NCI-H69 (cell line): ENCODE results near the gene PKNOX2.
"Not testable (repeated sequence)": the region's sequence is repeated elsewhere in the genome, so short reads cannot be mapped to it uniquely, and the experiment has no call there.

ENCODE experiments used
- DNase-seq: peaks from one replicate; lab custom pipeline; 2025; lab: John Stamatoyannopoulos, UW

The PKNOX2 gene

DNA sequence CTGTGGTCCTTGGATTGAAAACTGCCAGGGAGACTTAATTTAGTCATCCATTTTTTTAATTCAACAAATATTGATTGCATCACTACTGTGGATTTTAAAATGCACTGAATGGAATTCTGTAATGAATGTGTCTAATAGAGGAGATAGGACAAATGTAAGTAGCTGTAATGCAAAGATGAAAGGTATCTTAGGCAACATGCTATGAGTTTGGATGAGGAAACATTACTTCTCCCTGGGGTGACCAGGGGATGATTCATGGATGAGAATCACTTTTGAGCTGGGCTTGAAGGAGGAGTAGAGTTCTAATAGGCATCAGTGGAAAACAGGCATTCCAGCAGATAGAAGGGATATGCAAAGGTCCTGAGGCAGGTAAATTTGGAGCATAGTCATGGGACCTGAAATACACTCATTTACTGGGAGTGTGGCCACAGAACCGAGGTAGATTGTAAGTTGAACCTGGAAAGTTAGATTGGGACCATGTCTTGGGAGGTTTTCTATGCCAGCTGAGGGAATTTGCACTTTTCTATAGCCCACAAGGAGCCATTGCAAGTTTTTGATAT is 43.4 kb downstream of the PKNOX2 start:
- no peak for DNase-seq

- no peak for DNase-seq
Measured at GRCh38 chr11:125210066-125210465, 45.5 kb downstream of the PKNOX2 start.

DNA sequence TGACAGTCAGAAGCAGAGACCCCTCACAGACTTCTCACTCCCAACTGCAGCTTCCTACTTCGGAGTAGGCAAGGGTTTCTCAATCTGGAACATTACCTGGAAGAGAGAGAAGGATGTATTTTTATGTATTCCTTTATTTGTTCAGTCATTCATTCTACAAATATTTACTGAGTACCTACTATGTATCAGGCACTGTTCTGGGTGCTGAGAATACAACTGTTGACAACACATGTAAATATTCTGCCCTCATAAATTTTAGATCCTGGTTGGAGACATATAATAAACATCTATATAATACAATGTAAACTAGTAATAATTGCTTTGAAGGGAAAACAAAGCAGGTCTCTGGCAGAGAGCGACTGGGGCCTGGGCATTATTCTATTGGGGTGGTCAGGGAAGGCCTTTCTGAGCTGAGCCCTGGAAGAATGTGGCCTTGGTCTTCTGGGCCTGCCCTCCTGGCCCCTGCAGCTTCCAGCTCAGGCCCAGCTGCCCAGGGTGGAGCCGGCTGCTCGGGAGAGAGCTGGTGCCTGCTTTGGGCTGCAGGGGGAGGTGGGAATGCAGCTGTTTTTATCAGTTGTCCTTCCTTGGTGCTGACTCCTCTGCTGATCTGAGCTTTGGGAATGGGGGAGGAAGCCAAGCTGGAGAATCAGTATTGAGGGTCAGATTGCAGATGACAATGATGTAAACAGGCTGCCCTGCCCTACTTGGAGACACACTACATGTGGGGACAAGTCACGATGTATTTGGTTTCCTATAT is 46.8 kb downstream of the PKNOX2 start:
- DNase-seq = no peak

DNA sequence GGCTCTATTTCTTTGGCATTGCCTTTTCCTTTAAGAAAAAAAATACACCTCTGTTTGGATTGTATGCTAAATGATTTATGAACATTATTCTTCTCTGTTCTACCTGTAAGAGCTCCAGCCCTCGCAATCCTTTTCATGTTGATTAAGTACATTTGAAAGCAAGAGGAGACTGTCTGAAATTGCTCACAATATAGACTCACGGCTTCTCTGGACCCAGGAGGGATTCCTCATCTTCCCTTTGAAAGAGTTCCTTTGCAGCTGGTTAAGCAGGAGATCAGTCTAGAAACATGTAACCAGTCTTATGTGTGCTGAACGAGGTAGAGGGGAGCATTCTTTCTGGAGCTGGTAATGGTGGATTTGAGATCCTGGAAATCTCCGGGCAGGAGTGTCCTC is 47.4 kb downstream of the PKNOX2 start:
- no peak for DNase-seq

GRCh38 chr11:125214601-125215565 is 50.3 kb downstream of the PKNOX2 start:
- DNase-seq = no peak

GRCh38 chr11:125215976-125216375 is 51.4 kb downstream of the PKNOX2 start:
- no peak for DNase-seq

- no peak for DNase-seq
Measured at GRCh38 chr11:125218336-125218735, 53.8 kb downstream of the PKNOX2 start.

DNA sequence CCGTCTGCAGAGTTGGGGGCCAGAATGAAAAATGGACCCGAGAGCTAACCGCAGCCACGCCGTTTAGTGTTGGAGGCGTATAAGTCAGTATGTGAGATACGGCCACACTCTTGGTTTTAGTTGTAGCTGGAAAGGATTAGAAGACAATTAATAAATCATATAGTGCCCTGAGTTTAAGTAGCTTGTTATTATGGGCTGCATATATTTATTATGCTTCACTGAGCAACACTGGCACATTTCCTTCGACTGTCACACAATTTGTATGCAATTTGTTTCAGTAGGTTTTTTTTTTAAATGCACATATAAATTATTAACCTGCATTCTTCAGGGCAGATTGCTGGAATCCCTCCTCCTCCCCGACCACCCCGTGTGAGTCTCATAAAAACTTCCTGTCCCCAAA is 56.9 kb downstream of the PKNOX2 start:
- DNase-seq = no peak

DNA sequence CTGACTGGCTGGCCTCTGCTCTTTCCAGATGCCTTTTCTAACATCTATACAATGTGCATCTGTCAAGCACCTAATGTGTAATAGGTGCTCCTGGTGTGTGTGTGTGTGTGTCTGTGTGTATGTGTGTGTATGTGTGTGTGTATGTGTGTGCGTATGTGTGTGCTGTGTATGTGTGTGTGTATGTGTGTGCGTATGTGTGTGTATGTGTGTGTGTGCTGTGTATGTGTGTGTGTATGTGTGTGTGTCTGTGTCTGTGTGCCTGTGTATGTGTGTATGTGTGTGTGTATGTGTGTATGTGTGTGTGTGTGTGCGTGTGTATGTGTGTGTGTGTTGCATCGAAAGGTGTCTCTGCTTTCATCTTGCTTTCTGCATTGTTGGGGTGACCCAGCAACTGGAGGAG is 57.9 kb downstream of the PKNOX2 start:
- no peak for DNase-seq

DNA sequence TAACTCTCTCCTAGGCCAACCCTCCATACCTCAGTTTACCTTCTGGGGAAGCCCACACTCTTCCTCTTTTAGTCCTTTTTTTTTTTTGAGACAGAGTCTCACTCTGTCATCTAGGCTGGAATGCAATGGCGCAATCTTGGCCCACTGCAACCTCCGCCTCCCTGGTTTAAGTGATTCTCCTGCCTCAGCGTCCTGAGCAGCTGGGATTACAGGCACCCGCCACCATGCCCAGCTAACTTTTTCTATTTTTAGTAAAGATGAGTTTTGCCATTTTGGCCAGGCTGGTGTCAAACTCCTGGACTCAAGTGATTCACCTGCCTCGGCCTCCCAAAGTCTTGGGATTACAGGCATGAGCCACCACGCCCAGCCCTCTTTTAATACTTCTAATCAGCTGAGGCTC is 58.6 kb downstream of the PKNOX2 start:
- DNase-seq = not testable (repeated sequence)

DNA sequence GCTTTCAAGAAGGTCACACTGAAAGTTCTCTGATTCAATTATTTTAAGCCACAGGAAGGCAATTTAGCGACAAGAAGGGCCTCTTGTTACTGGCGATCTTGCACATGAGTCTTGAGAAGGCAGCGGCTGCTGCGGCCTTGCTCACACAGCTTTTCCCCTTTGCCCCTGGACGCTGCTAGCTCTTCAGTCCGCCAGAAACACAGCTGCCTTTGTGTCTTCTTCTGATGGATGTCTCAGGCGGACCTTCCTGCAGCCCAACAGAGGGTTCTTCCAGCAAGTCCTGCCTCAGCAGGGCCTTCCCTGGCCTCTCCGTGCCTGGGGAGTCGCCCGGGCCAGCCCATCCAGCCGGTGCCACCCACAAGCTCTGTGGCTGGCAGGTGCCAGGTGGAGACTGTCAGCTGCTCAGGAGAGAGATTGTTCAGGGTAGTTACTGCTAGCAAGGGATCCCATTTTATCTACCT is 59.4 kb downstream of the PKNOX2 start:
- no peak for DNase-seq

DNA sequence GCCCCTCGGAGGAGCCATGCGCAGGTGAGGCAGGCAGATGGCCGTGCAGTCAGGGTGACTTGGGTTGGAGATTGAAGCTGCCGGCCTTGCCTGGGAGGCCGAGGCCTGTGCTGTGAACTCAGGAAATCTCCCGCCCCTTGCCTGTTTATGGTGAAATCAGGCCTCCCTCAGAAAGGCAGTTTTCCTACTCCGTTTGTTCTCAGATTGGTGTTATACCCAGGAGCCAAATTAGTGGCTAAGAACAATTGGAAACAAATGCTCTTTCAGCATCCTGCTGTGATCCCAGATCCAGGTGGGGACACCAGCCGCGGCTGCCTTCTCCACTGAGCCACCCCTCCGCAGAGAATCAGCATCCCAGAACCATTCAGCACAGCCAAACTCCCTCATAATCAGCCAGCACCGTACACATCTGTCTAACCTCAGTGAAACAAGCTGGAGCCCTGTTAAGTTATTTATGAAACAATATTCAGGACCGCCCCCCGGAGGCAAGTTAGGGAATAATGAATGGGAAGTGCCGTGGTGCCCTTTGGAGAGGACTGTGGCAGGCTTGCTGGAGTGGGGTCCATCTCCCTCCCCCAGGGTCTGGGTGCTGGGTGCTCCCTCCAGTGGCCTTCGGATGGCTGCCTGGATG is 60.0 kb downstream of the PKNOX2 start:
- peak; percentile 59 for DNase-seq

- no peak for DNase-seq
Measured at GRCh38 chr11:125225401-125225800, 60.9 kb downstream of the PKNOX2 start.

DNA sequence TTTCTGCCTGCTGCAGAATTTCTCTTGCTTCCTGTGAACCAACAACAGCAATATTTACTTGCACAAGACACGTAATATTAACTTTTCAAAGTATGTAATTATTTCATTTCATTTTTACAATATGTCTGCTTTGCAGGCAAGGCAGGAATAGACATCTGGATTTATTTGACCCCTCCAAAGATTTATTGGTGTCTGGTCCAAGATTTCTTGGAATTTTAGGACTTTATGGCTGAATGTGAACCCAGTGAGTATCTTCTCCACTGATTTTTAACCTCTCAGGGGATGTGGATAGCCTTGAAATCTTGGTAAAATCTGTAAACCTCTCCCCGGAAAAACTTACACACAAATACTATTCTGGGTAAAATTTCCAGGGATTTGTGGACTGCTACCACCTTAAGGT is 61.5 kb downstream of the PKNOX2 start:
- no peak for DNase-seq

GRCh38 chr11:125226706-125227105 is 62.2 kb downstream of the PKNOX2 start:
- no peak for DNase-seq

DNA sequence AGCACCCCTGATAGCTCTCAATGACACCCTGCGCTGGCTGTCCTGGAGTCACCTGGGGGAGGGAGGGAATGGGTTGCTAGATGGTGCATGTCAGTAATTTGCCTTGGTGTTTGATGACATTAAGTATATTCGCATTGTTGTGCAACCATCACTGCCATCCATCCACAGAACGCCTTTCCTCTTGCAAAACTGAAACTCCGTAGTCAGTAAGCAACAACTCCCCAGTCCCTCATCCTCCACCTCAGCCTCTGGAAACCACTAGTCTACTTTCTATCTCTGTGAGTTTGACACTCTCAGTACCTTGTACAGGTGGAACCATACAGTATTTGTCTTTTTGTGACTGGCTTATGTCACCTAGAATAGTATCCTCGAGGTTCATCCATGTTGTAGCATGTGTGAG is 62.6 kb downstream of the PKNOX2 start:
- DNase-seq = no peak

DNA sequence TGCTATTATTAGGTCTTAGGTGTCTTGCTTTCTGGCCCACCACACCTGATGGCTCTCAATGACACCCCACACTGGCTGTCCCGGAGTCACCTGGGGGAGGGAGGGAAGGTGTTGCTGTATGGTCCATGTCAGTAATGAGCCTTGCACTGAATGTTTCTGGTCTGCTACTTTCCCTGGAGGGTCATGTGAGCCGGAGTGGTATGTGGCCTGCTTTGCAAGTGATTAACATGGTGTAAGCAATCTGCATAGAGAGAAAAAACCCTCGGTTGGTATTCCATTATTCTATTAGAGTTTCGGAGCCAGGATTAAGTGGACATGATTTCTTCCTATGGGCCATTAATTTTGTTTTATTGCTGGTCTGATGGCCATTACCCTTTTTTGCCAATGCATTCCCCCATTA is 63.9 kb downstream of the PKNOX2 start:
- DNase-seq = no peak

GRCh38 chr11:125228993-125229392 is 64.4 kb downstream of the PKNOX2 start:
- peak; percentile 9 for DNase-seq

GRCh38 chr11:125229916-125230315 is 65.4 kb downstream of the PKNOX2 start:
- no peak for DNase-seq

DNA sequence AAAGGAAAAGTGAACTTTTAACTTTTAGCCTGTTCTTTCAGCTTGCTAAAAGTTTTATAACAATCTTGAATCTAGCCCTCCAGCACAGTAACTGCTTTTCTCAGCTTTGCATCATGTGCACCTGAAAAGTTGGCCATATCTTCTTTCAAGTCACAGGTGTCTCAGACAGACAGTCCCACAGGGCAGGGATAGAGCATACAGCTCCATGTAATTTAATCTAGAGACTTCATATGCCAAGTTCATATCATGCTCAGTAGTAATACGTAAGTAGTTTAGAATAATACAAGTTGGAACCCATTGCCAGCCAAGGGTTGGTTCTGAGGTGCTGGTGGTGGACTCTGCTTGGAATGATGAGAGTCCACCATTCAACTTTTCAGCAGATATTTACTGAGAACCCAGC is 68.6 kb downstream of the PKNOX2 start:
- DNase-seq = no peak

- no peak for DNase-seq
Measured at GRCh38 chr11:125233736-125234275, 69.3 kb downstream of the PKNOX2 start.

DNA sequence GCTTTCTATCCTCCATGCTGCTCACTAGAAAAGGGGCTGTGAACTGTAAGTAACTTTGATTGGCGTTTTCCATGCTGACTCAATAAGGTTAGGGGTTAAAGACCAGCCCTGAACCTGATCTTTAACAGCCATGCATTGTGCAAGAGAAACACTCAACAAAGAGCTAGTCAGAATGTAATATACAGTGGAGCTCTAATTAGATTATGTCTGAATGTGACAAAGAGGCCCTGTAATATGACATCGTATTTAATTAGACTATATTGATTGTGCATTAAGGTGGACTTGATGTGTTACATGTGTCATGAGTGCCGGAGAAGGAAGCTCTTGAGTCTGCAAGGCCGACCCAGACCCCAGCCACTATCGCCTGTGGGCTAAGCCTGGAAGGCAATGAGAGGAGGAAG is 70.5 kb downstream of the PKNOX2 start:
- no peak for DNase-seq
